Measurements from ENCODE around the gene CALCR. TPM values are rescaled to one million over a fixed set of nuclear protein-coding genes. Genes with fewer than 3 reads are reported as not detected.

Gene CALCR
- total RNA-seq, 1 experiment from 2014 or later: not detected

DNA sequence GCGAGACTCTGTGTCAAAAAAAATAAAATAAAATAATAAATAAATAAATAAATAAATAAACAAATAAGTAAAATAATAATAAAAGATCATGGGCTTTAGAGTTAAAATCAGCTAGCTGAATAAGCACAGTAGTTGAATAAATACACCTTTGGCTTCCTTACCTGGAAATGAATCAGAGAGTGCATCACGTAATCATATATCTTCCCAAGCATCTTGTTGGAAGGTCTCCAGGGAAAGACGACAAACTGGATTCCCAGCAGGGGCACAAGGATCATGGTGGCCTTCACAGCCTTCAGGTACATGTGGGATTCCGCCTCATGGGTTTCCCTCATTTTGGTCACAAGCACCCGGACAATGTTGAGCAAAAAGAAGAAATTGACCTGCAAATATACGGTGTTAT, 138.7 kb downstream of the CALCR start:
- H3K4me1 Mint-ChIP-seq (ENCODE audit: low read depth, unreplicated experiment): no peaks in the 10 kb centered on the region
- Histone ChIP-seq H3K27me3 (replicated peaks; ENCODE audit: control insufficient read depth, insufficient read depth, low read length) (no peaks in the 10 kb centered on the region), H3K9me3 (no peaks in the 10 kb centered on the region), H3K4me3 (ENCODE audit: low read depth, low read length) (no peak overlapping the region), H3K36me3 (ENCODE audit: control insufficient read depth, insufficient read depth, low read length) (no peaks in the 10 kb centered on the region), H3K4me1 (no peaks in the 10 kb centered on the region)
- CTCF ChIA-PET: no interaction called here
- POLR2A ChIA-PET: no interaction called here
- peaks cover 2% of the 10 kb centered on the region for H3K27me3 Mint-ChIP-seq (ENCODE audit: insufficient read depth, unreplicated experiment)
- no peaks in the 10 kb centered on the region for H3K36me3 Mint-ChIP-seq (ENCODE audit: insufficient read depth, unreplicated experiment)
- H3K9me3 Mint-ChIP-seq (ENCODE audit: unreplicated experiment): no peaks in the 10 kb centered on the region
- no TSS peak for BruUV-seq (replicated peaks)
- TF ChIP-seq, protein P1, sequence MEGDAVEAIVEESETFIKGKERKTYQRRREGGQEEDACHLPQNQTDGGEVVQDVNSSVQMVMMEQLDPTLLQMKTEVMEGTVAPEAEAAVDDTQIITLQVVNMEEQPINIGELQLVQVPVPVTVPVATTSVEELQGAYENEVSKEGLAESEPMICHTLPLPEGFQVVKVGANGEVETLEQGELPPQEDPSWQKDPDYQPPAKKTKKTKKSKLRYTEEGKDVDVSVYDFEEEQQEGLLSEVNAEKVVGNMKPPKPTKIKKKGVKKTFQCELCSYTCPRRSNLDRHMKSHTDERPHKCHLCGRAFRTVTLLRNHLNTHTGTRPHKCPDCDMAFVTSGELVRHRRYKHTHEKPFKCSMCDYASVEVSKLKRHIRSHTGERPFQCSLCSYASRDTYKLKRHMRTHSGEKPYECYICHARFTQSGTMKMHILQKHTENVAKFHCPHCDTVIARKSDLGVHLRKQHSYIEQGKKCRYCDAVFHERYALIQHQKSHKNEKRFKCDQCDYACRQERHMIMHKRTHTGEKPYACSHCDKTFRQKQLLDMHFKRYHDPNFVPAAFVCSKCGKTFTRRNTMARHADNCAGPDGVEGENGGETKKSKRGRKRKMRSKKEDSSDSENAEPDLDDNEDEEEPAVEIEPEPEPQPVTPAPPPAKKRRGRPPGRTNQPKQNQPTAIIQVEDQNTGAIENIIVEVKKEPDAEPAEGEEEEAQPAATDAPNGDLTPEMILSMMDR (IDR thresholded peaks at IDR 0.05; ENCODE audit: insufficient read depth in 1 of 2, low read depth in 1 of 2, low read length in 1 of 2, severe bottlenecking in 1 of 2, unreplicated experiment in 1 of 2): no peak
- no peak overlapping the region for H3K4me3 Mint-ChIP-seq (ENCODE audit: unreplicated experiment)
- intact Hi-C loops (cut with micrococcal nuclease; ENCODE audit: unreplicated experiment): no loop called here
- DNase-seq: no peak
- H3K27ac Mint-ChIP-seq (ENCODE audit: unreplicated experiment): no peak overlapping the region

DNA sequence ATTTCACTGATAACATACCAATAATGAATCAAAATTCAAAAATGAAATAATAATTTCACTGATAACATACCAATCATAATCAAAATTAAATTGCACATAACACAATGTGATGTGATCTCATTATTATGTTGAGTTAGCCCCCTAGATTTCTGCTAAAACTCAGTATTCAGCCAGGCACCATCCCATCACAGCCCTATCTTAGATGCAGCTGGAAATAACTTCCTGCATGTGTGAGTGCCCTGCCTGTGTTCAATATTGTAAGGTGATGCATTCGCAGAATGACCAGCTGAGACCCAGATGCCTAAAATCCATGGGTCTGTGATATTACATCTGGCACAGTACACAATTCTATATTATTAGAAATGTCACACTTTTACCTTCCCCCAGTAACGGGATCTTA, 142.4 kb downstream of the CALCR start:
- H3K27me3 ChIP-seq (replicated peaks; ENCODE audit: control insufficient read depth, insufficient read depth, low read length): no peaks in the 10 kb centered on the region
- H3K9me3 ChIP-seq: no peaks in the 10 kb centered on the region
- peaks cover 2% of the 10 kb centered on the region for H3K27me3 Mint-ChIP-seq (ENCODE audit: insufficient read depth, unreplicated experiment)
- no peaks in the 10 kb centered on the region for H3K4me1 ChIP-seq
- H3K36me3 ChIP-seq (ENCODE audit: control insufficient read depth, insufficient read depth, low read length): no peaks in the 10 kb centered on the region
- H3K4me3 Mint-ChIP-seq (ENCODE audit: unreplicated experiment): no peak overlapping the region
- H3K9me3 Mint-ChIP-seq (ENCODE audit: unreplicated experiment): no peaks in the 10 kb centered on the region
- DNase-seq: no peak
- ChIA-PET CTCF (no interaction called here), POLR2A (no interaction called here)
- intact Hi-C loops (cut with micrococcal nuclease; ENCODE audit: unreplicated experiment): no loop called here
- H3K36me3 Mint-ChIP-seq (ENCODE audit: insufficient read depth, unreplicated experiment): no peaks in the 10 kb centered on the region
- no TSS peak for BruUV-seq (replicated peaks)
- no peak overlapping the region for H3K4me3 ChIP-seq (ENCODE audit: low read depth, low read length)
- TF ChIP-seq, protein P1 (IDR thresholded peaks at IDR 0.05; ENCODE audit: insufficient read depth in 1 of 2, low read depth in 1 of 2, low read length in 1 of 2, severe bottlenecking in 1 of 2, unreplicated experiment in 1 of 2): no peak
- H3K27ac Mint-ChIP-seq (ENCODE audit: unreplicated experiment): no peak overlapping the region
- no peaks in the 10 kb centered on the region for H3K4me1 Mint-ChIP-seq (ENCODE audit: low read depth, unreplicated experiment)

GRCh38 chr7:93430917-93431588, 143.5 kb downstream of the CALCR start:
- H3K4me3 ChIP-seq (ENCODE audit: low read depth, low read length): no peak overlapping the region
- no peaks in the 10 kb centered on the region for H3K4me1 ChIP-seq
- intact Hi-C loops (cut with micrococcal nuclease; ENCODE audit: unreplicated experiment): no loop called here
- CTCF ChIA-PET: no interaction called here
- no peak overlapping the region for H3K27ac Mint-ChIP-seq (ENCODE audit: unreplicated experiment)
- POLR2A ChIA-PET: no interaction called here
- H3K9me3 ChIP-seq: no peaks in the 10 kb centered on the region
- H3K36me3 ChIP-seq (ENCODE audit: control insufficient read depth, insufficient read depth, low read length): no peaks in the 10 kb centered on the region
- H3K4me1 Mint-ChIP-seq (ENCODE audit: low read depth, unreplicated experiment): no peaks in the 10 kb centered on the region
- DNase-seq: no peak
- no peaks in the 10 kb centered on the region; the same call in 1 of the 2 replicates for H3K27me3 ChIP-seq (replicated peaks; ENCODE audit: control insufficient read depth, insufficient read depth, low read length)
- no TSS peak for BruUV-seq (replicated peaks)
- TF ChIP-seq, protein P1 (IDR thresholded peaks at IDR 0.05; ENCODE audit: insufficient read depth in 1 of 2, low read depth in 1 of 2, low read length in 1 of 2, severe bottlenecking in 1 of 2, unreplicated experiment in 1 of 2): no peak
- H3K4me3 Mint-ChIP-seq (ENCODE audit: unreplicated experiment): no peak overlapping the region
- H3K9me3 Mint-ChIP-seq (ENCODE audit: unreplicated experiment): no peaks in the 10 kb centered on the region
- H3K27me3 Mint-ChIP-seq (ENCODE audit: insufficient read depth, unreplicated experiment): peaks cover 6% of the 10 kb centered on the region
- H3K36me3 Mint-ChIP-seq (ENCODE audit: insufficient read depth, unreplicated experiment): no peaks in the 10 kb centered on the region

Measured in Caco-2 (cell line).